Measurements from ENCODE around the gene TCOF1.

GRCh38 chr5:150364004-150364403 is 6.5 kb downstream of the TCOF1 start:
- TF ChIP-seq CTCF (optimal IDR thresholded peaks at IDR 0.05 in 1 of 3, IDR thresholded peaks at IDR 0.05 in 1 of 3, conservative IDR thresholded peaks at IDR 0.05 in 1 of 3; ENCODE audit: extremely low read depth in 1 of 3, insufficient read depth in 2 of 3, low read length in 3 of 3) (no peak), EZH2 (IDR thresholded peaks at IDR 0.05; ENCODE audit: low read length) (no peak)

Measured in keratinocyte (primary cell).